Measurements from ENCODE around the gene MOV10L1.

Gene MOV10L1

DNA sequence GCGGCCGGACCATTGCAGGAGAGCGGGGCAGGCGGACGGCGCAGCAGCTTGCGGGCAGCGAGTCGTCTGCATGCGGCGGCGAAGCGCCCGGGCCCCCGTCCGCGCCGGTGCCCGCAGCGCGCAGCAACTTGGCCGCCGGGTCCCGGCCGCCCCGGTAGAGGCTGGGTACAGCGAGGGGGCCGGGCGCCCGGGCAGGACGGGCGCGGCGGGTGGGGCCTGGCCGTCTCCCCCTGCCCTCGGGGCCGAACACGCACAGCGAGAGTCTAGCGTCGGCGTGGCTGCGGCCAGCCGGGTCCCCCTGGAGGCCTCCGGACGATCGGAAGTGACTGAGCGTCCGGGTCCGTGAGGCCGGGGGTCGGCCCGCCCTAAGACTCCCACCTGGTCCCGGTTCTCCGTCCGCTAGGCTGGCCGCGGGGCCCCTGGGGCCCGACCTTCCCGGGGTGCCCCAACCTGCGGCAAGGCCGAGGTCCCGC lies 95.1 kb downstream of the MOV10L1 start:
- Histone ChIP-seq H3K4me1 (ENCODE audit: control insufficient read depth in 1 of 2, insufficient read depth in 2 of 2, low read length in 2 of 2) (peaks cover 3 to 40% of the 10 kb centered on the region in 2 donors), H3K27me3 (ENCODE audit: low read depth, low read length) (no peaks in the 10 kb centered on the region), H3K4me3 (ENCODE audit: low read depth in 1 of 2, low read length in 2 of 2) (peak overlapping the region; percentile 52 to 68), H3K27ac (ENCODE audit: low read length) (no peak overlapping the region), H3K9me3 (ENCODE audit: control insufficient read depth in 1 of 2, low read length in 2 of 2) (no peaks in the 10 kb centered on the region), H3K36me3 (ENCODE audit: control insufficient read depth in 1 of 2, insufficient read depth in 2 of 2, low read length in 2 of 2) (no peaks in the 10 kb centered on the region)

DNA sequence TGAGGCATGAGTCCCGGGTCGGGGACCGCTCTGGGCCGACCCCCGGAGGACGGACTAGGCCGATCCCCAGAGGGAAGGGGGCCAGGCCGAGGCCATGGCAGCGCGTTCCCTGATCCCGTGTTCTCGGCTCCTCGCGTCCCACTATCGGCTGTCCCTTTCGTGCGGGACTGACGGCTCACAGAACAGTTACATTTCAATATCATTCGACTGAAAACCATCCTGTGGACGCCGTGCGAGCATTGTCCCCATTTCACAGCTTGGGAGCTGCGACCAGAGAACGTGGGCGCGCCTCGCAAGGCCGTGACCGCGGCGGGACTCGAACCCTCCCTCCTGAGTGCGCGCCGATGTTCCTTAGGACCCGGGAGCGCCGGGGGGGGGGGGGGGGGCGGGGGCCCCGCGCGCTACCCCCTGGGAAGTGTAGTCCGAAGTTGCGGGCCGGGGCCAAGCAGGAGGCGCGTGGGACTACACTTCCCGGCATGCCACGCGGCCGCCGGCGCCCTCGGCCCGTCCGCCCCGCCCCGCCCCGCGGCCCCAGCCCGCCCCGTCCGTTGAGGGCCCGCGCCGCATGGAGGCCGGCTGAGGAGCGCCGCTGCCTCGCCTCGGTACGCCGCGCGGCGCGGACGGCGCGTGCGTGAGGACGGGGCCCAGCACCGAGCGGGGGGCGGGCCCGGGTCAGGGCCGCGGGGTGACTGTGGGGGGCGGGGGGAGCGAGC lies 95.7 kb downstream of the MOV10L1 start, which contains the start of gene TRABD:
Gene TRABD (plus strand): TSS at position 539 of the 713 bp plus-strand sequence. CDS start 7,148 bp downstream, outside the sequence.
- H3K36me3 ChIP-seq (ENCODE audit: control insufficient read depth in 1 of 2, insufficient read depth in 2 of 2, low read length in 2 of 2): no peaks in the 10 kb centered on the region
- H3K9me3 ChIP-seq (ENCODE audit: control insufficient read depth in 1 of 2, low read length in 2 of 2): no peaks in the 10 kb centered on the region
- H3K27me3 ChIP-seq (ENCODE audit: low read depth, low read length): no peaks in the 10 kb centered on the region
- H3K4me1 ChIP-seq (ENCODE audit: control insufficient read depth in 1 of 2, insufficient read depth in 2 of 2, low read length in 2 of 2): peaks cover 3 to 46% of the 10 kb centered on the region in 2 donors
- H3K4me3 ChIP-seq (ENCODE audit: low read depth in 1 of 2, low read length in 2 of 2): peak within 1 kb of the TSS; percentile 52 to 73
- H3K27ac ChIP-seq (ENCODE audit: low read length): no peak within 1 kb of the TSS

DNA sequence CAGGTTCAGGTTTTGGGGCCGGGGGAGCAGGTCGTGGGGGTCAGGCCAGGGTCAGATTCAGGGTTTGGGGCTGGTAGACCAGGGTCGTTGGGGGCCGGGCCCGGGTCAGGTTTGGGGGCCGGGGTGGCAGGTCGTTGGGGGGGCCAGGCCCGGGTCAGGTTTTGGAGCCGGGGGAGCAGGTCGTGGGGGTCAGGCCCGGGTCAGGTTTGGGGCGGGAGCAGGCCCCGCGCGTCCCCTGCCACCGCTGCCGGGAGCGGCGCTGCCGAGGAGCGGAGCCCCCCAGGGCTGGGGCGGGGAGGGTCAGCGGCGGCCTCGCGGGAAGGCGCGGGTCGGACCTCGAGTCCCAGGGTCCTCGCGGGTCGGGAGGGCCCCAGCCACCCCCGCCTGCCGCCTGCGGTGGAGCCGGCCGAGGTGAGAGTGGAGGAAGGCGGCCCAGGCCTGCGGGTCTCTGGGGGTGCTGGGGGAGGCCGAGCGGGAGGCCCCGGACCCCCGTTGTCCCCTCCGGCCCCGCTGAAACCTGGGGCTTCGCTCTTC lies 96.4 kb downstream of the MOV10L1 start:
- H3K36me3 ChIP-seq (ENCODE audit: control insufficient read depth in 1 of 2, insufficient read depth in 2 of 2, low read length in 2 of 2): no peaks in the 10 kb centered on the region
- peaks cover 6 to 52% of the 10 kb centered on the region in 2 donors for H3K4me1 ChIP-seq (ENCODE audit: control insufficient read depth in 1 of 2, insufficient read depth in 2 of 2, low read length in 2 of 2)
- no peaks in the 10 kb centered on the region for H3K9me3 ChIP-seq (ENCODE audit: control insufficient read depth in 1 of 2, low read length in 2 of 2)
- peak overlapping the region; percentile 52 to 73 for H3K4me3 ChIP-seq (ENCODE audit: low read depth in 1 of 2, low read length in 2 of 2)
- H3K27me3 ChIP-seq (ENCODE audit: low read depth, low read length): no peaks in the 10 kb centered on the region
- no peak overlapping the region for H3K27ac ChIP-seq (ENCODE audit: low read length)

DNA sequence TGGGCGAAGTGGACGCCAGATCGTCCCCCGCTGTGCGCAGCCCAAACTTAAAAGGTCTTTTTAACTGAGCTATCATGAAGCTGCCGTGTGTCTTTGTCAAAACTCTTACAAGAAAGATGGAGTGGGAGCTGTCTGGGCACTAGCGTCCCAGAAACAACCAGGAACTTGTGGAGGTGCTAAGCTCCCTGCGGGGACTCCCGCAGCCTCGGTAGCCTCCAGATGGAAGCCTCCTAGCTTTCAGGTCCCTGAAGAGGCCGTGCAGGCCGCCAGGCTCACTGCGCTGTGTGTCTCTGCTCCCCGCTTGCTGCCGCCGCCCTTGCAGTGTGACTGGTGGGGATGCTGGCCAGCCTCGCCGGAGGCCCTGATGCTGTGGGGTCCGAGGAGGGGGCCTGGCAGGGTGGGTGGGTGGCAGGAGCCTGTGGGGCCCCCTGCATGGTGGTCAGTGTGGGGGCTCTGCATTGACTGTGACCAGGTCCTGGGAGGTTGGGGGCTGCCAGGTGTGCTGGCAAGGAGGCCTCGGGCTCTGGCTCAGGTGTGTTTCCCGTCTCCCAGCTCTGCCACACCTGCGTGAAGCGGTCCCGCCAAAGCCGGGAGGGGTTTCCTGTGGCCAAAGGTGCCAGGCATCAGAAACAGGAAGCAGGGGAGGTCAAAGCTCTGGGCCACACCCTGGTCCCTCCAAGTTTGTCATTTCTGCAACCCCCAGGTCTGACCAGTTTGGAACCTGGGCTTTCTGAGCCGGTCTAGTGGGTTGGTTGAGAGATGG lies 97.1 kb downstream of the MOV10L1 start:
- Histone ChIP-seq H3K9me3 (ENCODE audit: control insufficient read depth in 1 of 2, low read length in 2 of 2) (no peaks in the 10 kb centered on the region), H3K4me1 (ENCODE audit: control insufficient read depth in 1 of 2, insufficient read depth in 2 of 2, low read length in 2 of 2) (peaks cover 6 to 52% of the 10 kb centered on the region in 2 donors), H3K27me3 (ENCODE audit: low read depth, low read length) (no peaks in the 10 kb centered on the region), H3K27ac (ENCODE audit: low read length) (no peak overlapping the region), H3K4me3 (ENCODE audit: low read depth in 1 of 2, low read length in 2 of 2) (peak overlapping the region; percentile 52 to 73), H3K36me3 (ENCODE audit: control insufficient read depth in 1 of 2, insufficient read depth in 2 of 2, low read length in 2 of 2) (no peaks in the 10 kb centered on the region)

DNA sequence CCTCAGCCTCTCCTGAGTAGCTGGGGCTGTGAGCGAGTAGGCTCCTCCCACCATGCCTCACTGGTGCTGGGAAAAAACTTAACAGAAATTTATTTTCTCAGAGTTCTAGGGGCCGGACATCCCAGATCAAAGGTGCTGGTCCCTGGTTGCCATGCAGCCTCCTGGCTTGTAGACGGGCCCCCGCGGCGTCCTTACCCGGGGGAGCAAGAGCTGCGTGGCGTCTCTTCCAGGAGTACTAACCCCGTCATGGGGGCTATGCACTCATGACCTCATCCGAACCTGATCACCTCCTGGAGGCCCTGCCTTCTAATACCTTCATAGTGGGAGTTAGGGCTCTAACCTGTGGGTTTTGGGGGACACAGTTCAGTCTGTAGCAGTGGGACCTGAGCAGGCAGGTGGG lies 98.5 kb downstream of the MOV10L1 start:
- no peaks in the 10 kb centered on the region for H3K27me3 ChIP-seq (ENCODE audit: low read depth, low read length)
- H3K4me3 ChIP-seq (ENCODE audit: low read depth in 1 of 2, low read length in 2 of 2): no peak overlapping the region
- H3K27ac ChIP-seq (ENCODE audit: low read length): no peak overlapping the region
- no peaks in the 10 kb centered on the region for H3K9me3 ChIP-seq (ENCODE audit: control insufficient read depth in 1 of 2, low read length in 2 of 2)
- peaks cover 6 to 52% of the 10 kb centered on the region in 2 donors for H3K4me1 ChIP-seq (ENCODE audit: control insufficient read depth in 1 of 2, insufficient read depth in 2 of 2, low read length in 2 of 2)
- H3K36me3 ChIP-seq (ENCODE audit: control insufficient read depth in 1 of 2, insufficient read depth in 2 of 2, low read length in 2 of 2): no peaks in the 10 kb centered on the region

DNA sequence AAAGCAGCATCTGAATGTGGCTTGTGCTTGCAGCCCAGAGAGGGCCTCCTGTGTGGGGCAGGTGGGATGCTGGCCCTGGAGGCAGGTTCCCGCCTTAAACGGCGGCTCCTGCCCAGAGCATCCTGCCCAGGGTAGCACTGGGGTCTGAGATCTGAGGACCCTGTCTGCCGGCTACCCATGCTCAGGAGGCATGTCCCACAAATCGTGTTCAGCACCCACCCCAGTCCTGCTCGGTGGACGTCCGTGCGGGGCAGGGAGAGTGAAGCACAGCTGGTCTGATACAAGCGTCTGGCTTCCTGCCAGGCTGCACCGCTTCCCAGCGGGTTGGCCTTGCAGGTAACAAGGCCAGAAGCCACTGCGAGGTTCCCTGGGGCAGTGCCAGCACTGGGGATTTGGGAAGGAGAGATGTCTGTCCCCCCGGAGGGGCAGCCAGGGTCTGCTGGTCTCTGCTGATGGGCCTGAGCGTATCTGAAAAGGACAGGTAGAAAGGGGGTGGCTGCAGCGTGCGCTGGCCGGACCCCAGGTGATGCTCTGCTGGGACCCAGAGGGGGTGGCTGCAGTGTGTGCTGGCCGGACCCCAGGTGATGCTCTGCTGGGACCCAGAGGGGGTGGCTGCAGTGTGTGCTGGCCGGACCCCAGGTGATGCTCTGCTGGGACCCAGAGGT lies 99.5 kb downstream of the MOV10L1 start:
- Histone ChIP-seq H3K27me3 (ENCODE audit: low read depth, low read length) (no peaks in the 10 kb centered on the region), H3K9me3 (ENCODE audit: control insufficient read depth in 1 of 2, low read length in 2 of 2) (no peaks in the 10 kb centered on the region), H3K4me3 (ENCODE audit: low read depth in 1 of 2, low read length in 2 of 2) (no peak overlapping the region), H3K4me1 (ENCODE audit: control insufficient read depth in 1 of 2, insufficient read depth in 2 of 2, low read length in 2 of 2) (peaks cover 4 to 44% of the 10 kb centered on the region in 2 donors), H3K27ac (ENCODE audit: low read length) (peak overlapping the region; percentile 77), H3K36me3 (ENCODE audit: control insufficient read depth in 1 of 2, insufficient read depth in 2 of 2, low read length in 2 of 2) (peaks cover 0 to 1% of the 10 kb centered on the region in 2 donors)

DNA sequence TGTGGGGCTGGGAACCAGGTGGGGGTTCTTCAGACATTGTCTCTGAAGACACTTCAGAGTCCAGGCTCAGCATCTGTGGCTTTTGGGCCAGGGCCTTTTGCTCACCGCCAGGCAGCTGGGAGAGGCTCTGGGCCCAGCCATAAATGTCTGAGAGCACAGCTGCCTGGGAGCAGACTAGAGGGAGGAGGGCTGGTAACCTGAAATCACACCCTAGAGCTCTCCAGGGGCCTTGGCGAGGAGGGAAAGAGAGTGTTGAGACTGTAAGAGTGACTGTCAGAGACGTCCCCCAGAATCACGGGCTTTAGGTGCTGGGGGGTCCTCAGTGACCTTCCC lies 100.0 kb downstream of the MOV10L1 start:
- Histone ChIP-seq H3K27ac (ENCODE audit: low read length) (peak overlapping the region; percentile 77), H3K27me3 (ENCODE audit: low read depth, low read length) (no peaks in the 10 kb centered on the region), H3K9me3 (ENCODE audit: control insufficient read depth in 1 of 2, low read length in 2 of 2) (no peaks in the 10 kb centered on the region), H3K4me1 (ENCODE audit: control insufficient read depth in 1 of 2, insufficient read depth in 2 of 2, low read length in 2 of 2) (peaks cover 4 to 39% of the 10 kb centered on the region in 2 donors), H3K4me3 (ENCODE audit: low read depth in 1 of 2, low read length in 2 of 2) (peak overlapping the region; percentile 26 to 53), H3K36me3 (ENCODE audit: control insufficient read depth in 1 of 2, insufficient read depth in 2 of 2, low read length in 2 of 2) (peaks cover 3 to 6% of the 10 kb centered on the region in 2 donors)

DNA sequence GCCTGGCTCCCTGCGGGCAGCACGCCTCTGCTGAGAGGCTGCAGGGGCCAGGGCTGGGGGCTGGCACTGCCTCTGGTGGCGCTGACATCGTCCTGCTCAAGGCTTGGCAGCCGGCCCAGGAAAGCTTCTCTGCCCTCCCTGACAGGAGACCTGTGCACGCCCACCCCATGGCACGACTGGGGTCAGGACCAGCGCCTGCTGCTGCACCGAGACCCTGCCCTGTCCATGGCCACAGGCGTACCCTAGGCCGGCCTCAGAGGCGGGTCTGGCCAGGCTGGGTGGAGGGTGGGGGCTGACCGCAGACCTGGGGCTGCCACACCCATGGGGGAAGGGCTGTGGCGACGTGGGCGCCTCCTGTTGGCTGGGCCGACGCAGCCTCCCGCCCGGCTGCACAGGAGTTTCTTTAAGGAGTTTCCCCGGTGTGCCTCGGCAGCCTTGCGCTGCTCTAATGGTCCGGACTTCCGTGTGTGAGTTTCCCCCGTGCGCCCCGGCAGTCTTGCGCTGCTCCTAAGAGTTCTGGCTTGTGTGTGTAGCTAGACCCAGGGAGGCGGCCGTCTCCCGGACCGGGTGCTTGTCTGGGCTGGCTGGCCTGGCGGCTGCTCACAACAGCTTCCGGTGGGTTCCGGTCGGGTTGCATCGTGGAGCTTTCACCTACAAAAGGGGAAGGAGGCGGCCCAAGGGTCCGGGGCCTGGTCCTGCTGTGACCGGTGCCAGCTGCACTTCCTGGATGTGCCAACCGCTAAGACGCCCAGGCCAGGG lies 100.6 kb downstream of the MOV10L1 start:
- Histone ChIP-seq H3K27ac (ENCODE audit: low read length) (peak overlapping the region; percentile 77), H3K4me1 (ENCODE audit: control insufficient read depth in 1 of 2, insufficient read depth in 2 of 2, low read length in 2 of 2) (peaks cover 4 to 34% of the 10 kb centered on the region in 2 donors), H3K36me3 (ENCODE audit: control insufficient read depth in 1 of 2, insufficient read depth in 2 of 2, low read length in 2 of 2) (peaks cover 3 to 10% of the 10 kb centered on the region in 2 donors), H3K27me3 (ENCODE audit: low read depth, low read length) (no peaks in the 10 kb centered on the region), H3K4me3 (ENCODE audit: low read depth in 1 of 2, low read length in 2 of 2) (peak overlapping the region; percentile 46 to 53), H3K9me3 (ENCODE audit: control insufficient read depth in 1 of 2, low read length in 2 of 2) (no peaks in the 10 kb centered on the region)

DNA sequence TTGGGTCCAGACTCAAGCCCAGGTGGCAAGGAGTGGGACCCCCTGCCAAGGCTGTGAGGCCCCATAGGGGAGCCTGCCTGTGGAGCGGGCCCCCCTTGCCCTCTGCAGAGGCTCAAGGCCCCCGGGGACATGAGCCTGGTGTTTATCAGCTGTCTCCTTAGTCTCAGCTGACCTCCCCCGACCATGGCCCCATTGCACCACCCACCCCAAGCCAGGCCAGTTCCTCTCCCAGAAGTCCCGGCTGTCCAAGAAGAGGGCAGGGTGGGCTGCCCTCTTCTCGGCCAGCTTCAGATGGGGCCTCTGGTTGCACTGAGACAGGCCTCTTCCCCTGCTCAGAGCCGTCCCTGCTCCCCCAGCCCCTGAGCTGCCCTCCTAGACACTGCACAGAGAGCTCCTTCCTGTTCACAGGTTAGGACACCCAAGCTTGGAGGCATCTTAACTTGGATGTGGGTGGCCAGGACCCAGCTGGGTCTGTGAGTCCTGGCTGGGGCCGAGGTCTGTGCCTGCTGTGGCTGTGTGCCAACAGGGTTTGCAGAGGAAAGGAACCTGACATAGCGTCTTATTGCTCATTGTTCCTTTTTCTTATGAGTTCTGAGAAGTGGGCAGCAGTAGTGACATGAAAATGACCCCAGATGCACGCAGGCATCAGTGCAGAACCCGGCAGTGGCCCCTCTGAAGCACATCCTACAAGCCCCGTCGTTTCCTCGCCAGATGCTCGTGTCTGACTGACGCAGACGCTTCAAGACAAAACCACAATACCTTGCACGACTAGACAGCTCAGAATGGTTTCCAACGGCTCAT lies 101.3 kb downstream of the MOV10L1 start:
- H3K27ac ChIP-seq (ENCODE audit: low read length): peak overlapping the region; percentile 77
- peaks cover 3 to 10% of the 10 kb centered on the region in 2 donors for H3K36me3 ChIP-seq (ENCODE audit: control insufficient read depth in 1 of 2, insufficient read depth in 2 of 2, low read length in 2 of 2)
- H3K27me3 ChIP-seq (ENCODE audit: low read depth, low read length): no peaks in the 10 kb centered on the region
- H3K9me3 ChIP-seq (ENCODE audit: control insufficient read depth in 1 of 2, low read length in 2 of 2): no peaks in the 10 kb centered on the region
- H3K4me1 ChIP-seq (ENCODE audit: control insufficient read depth in 1 of 2, insufficient read depth in 2 of 2, low read length in 2 of 2): peaks cover 4 to 34% of the 10 kb centered on the region in 2 donors
- peak overlapping the region; percentile 46 to 53 for H3K4me3 ChIP-seq (ENCODE audit: low read depth in 1 of 2, low read length in 2 of 2)
